HCT116 (cell line): ENCODE results near the gene FRMD4A. TPM values are rescaled to one million over a fixed set of nuclear protein-coding genes. Genes with fewer than 3 reads are reported as not detected.

Source experiments
- ATAC-seq: fragments of 200-7000 bp; cut with Tn5 transposase; 2 replicates; pipeline ENCODE4 v1.9.1; 2020; ENCODE audit warnings: mild to moderate bottlenecking, moderate library complexity
- BruUV-seq: library from RNA; stranded (reverse); fragments of 400-500 nt; replicated peaks from 2 replicates; lab custom pipeline; 2021; lab: Mats Ljungman, UMichigan
- CTCF ChIA-PET: fragments of 300-600 bp; sonication (Branson Sonifier 250); formaldehyde crosslinking; loops from one replicate; lab custom pipeline; 2021; ENCODE audit warnings: antibody characterized with exemption; lab: Charles Lee
- POLR2A ChIA-PET: fragments of 300-600, 350-600 bp; sonication (Branson Sonifier 250); formaldehyde crosslinking; loops from one replicate; lab custom pipeline; 2021; ENCODE audit warnings: antibody characterized with exemption; lab: Charles Lee
- RAD21 ChIA-PET, 2 experiments: fragments of 300-600 bp; sonication (Branson Sonifier 250); formaldehyde crosslinking; loops; one replicate each; lab custom pipeline; 2023; ENCODE audit warnings: low total read pairs in 2 of 2; ENCODE audit not compliant: uncharacterized antibody in 2 of 2, unreplicated experiment in 2 of 2, low non-redundant PET in 1 of 2; lab: Charles Lee
- DNase-seq: peaks from one replicate; pipeline ENCODE4 v3.0.0-alpha.2; 2010; ENCODE audit warnings: low read depth, low spot score
- H2AFZ ChIP-seq: fragments of 200-600 bp; shearing (Covaris generic), sonication (generic); 2 replicates; pipeline ENCODE4 v1.6.1; 2017; ENCODE audit warnings: low read depth, mixed run types, mixed read lengths, antibody characterized with exemption, low read length; ENCODE audit not compliant: poor library complexity, severe bottlenecking
- H3K27ac ChIP-seq: 2 replicates; pipeline ENCODE4 v1.5.1; 2012; ENCODE audit warnings: low read depth, low read length
- H3K27me3 ChIP-seq: fragments of 200-600 bp; sonication (generic); 2 replicates; pipeline ENCODE4 v1.6.1; 2016; ENCODE audit warnings: mixed run types, low read length, mixed read lengths; ENCODE audit not compliant: insufficient read depth
- H3K36me3 ChIP-seq, 2 experiments: fragments of 200-500 bp in 1 of 2; fragments of 200-600 bp in 1 of 2; sonication (Bioruptor generic) in 1 of 2; sonication (generic) in 1 of 2; 2 replicates each; pipeline versions ENCODE4 v1.5.1 to v1.6.1; 2014 to 2016; ENCODE audit warnings: low read length in 2 of 2, inconsistent platforms in 1 of 2, mixed read lengths in 1 of 2, mixed run types in 1 of 2; ENCODE audit not compliant: insufficient read depth in 2 of 2, control insufficient read depth in 1 of 2
- H3K4me1 ChIP-seq, 2 experiments: fragments of 200-600 bp in 1 of 2; sonication (generic) in 1 of 2; 2 replicates each; pipeline versions ENCODE4 v1.5.1 to v1.6.1; 2012 to 2017; ENCODE audit warnings: low read length in 2 of 2, inconsistent platforms in 1 of 2, mild to moderate bottlenecking in 1 of 2, mixed read lengths in 1 of 2, mixed run types in 1 of 2, moderate library complexity in 1 of 2; ENCODE audit not compliant: insufficient read depth in 2 of 2, control insufficient read depth in 1 of 2
- H3K4me2 ChIP-seq: fragments of 200-600 bp; sonication (generic); 2 replicates; pipeline ENCODE4 v1.6.1; 2017; ENCODE audit warnings: mixed run types, low read length, mixed read lengths
- H3K4me3 ChIP-seq, 2 experiments: fragments of 200-600 bp in 1 of 2; sonication (generic) in 1 of 2; replicated peaks in 1 of 2; 2 replicates each; pipeline ENCODE4 v1.5.1; 2011 to 2016; ENCODE audit warnings: low read length in 2 of 2, control low read depth in 1 of 2, low read depth in 1 of 2, mild to moderate bottlenecking in 1 of 2, mixed read lengths in 1 of 2, mixed run types in 1 of 2
- H3K79me2 ChIP-seq: fragments of 200-600 bp; sonication (generic); 2 replicates; pipeline ENCODE4 v1.6.1; 2017; ENCODE audit warnings: mild to moderate bottlenecking, mixed run types, low read length, moderate library complexity, mixed read lengths; ENCODE audit not compliant: insufficient read depth
- H3K9ac ChIP-seq: fragments of 200-600 bp; sonication (generic); 2 replicates; pipeline ENCODE4 v1.6.1; 2016; ENCODE audit warnings: low read length, mixed read lengths
- H3K9me2 ChIP-seq: fragments of 200-600 bp; sonication (generic), shearing (Covaris generic); 2 replicates; pipeline ENCODE4 v1.6.1; 2017; ENCODE audit warnings: mixed run types, mild to moderate bottlenecking, moderate library complexity; ENCODE audit not compliant: insufficient read depth
- H3K9me3 ChIP-seq, 2 experiments: fragments of 200-500 bp in 1 of 2; fragments of 200-600 bp in 1 of 2; sonication (Bioruptor generic) in 1 of 2; sonication (generic) in 1 of 2; 2 replicates each; pipeline ENCODE4 v1.6.1; 2014 to 2017; ENCODE audit warnings: low read length in 2 of 2, mixed read lengths in 2 of 2, inconsistent platforms in 1 of 2, low read depth in 1 of 2, mild to moderate bottlenecking in 1 of 2, mixed run types in 1 of 2, moderate library complexity in 1 of 2; ENCODE audit not compliant: control insufficient read depth in 1 of 2, insufficient read depth in 1 of 2
- H4K20me1 ChIP-seq: fragments of 200-600 bp; sonication (generic), shearing (Covaris generic); 2 replicates; pipeline ENCODE4 v1.6.1; 2017; ENCODE audit warnings: mixed run types, mild to moderate bottlenecking, moderate library complexity; ENCODE audit not compliant: insufficient read depth
- CBX3 ChIP-seq: IDR thresholded peaks from 2 replicates; pipeline ENCODE4 v1.6.1; 2012; ENCODE audit warnings: low read depth
- EGR1 ChIP-seq: IDR thresholded peaks from 2 replicates; pipeline ENCODE4 v1.6.1; 2012; ENCODE audit warnings: low read depth
- ELF1 ChIP-seq: IDR thresholded peaks from 2 replicates; pipeline ENCODE4 v1.6.1; 2012; ENCODE audit warnings: low read depth, borderline replicate concordance
- EZH2 ChIP-seq: fragments of 200-600 bp; sonication (generic); IDR thresholded peaks from 2 replicates; pipeline ENCODE4 v1.6.1; 2017; ENCODE audit warnings: antibody characterized with exemption, mixed run types
- EZH2phosphoT487 ChIP-seq: fragments of 200-600 bp; IDR thresholded peaks from 2 replicates; pipeline ENCODE4 v1.6.1; 2018; ENCODE audit warnings: antibody characterized with exemption, borderline replicate concordance
- FOSL1 ChIP-seq: IDR thresholded peaks from 2 replicates; pipeline ENCODE4 v1.6.1; 2012; ENCODE audit warnings: low read depth
- POLR2A ChIP-seq: IDR thresholded peaks from 2 replicates; pipeline ENCODE4 v1.7.0; 2011; ENCODE audit warnings: borderline replicate concordance; ENCODE audit not compliant: insufficient read depth, insufficient read length; ENCODE audit errors: extremely low read depth
- POLR2AphosphoS5 ChIP-seq: IDR thresholded peaks from 2 replicates; pipeline ENCODE4 v1.6.1; 2011; ENCODE audit warnings: mild to moderate bottlenecking, low read depth, low read length, moderate library complexity
- SIN3A ChIP-seq: IDR thresholded peaks from 2 replicates; pipeline ENCODE4 v1.6.1; 2012; ENCODE audit warnings: low read depth
- SRF ChIP-seq: IDR thresholded peaks from 2 replicates; pipeline ENCODE4 v1.6.1; 2012; ENCODE audit warnings: low read depth
- TCF7L2 ChIP-seq: IDR thresholded peaks from 2 replicates; pipeline ENCODE4 v1.7.0; 2011; ENCODE audit warnings: borderline replicate concordance, inconsistent platforms; ENCODE audit not compliant: insufficient read depth, insufficient read length; ENCODE audit errors: extremely low read depth
- ZFX ChIP-seq: fragments of 450-650 bp; IDR thresholded peaks from 2 replicates; pipeline ENCODE4 v1.6.1; 2017
- intact Hi-C: fragments of 100-400 bp; cut with micrococcal nuclease; formaldehyde crosslinking; loops from 2 replicates; pipeline ENCODE4 v1.10.0; 2022
- total RNA-seq: library from RNA; stranded (reverse); gene quantifications from one replicate; pipeline ENCODE4 v1.2.1, GENCODE V29; 2021; ENCODE audit not compliant: unreplicated experiment
- TF ChIP-seq, protein P1 (sequence below): IDR thresholded peaks from 2 replicates; pipeline ENCODE4 v1.6.1; 2012
- TF ChIP-seq, protein P2 (sequence below): IDR thresholded peaks from 2 replicates; pipeline ENCODE4 v1.6.1; 2012
- TF ChIP-seq, protein P3 (sequence below), 3 experiments: fragments of 200-600 bp in 1 of 3; sonication (generic) in 1 of 3; IDR thresholded peaks in 2 of 3; conservative IDR thresholded peaks in 1 of 3; 2 replicates each; pipeline ENCODE4 v1.5.1; 2012 to 2017; ENCODE audit warnings: low read depth in 2 of 3, low read length in 2 of 3, antibody characterized with exemption in 1 of 3, borderline replicate concordance in 1 of 3, control low read depth in 1 of 3, mild to moderate bottlenecking in 1 of 3, mixed read lengths in 1 of 3, mixed run types in 1 of 3, moderate library complexity in 1 of 3; ENCODE audit not compliant: insufficient read depth in 1 of 3

FRMD4A gene
- total RNA-seq, 1 experiment from 2014 or later, result 0.20 TPM

DNA sequence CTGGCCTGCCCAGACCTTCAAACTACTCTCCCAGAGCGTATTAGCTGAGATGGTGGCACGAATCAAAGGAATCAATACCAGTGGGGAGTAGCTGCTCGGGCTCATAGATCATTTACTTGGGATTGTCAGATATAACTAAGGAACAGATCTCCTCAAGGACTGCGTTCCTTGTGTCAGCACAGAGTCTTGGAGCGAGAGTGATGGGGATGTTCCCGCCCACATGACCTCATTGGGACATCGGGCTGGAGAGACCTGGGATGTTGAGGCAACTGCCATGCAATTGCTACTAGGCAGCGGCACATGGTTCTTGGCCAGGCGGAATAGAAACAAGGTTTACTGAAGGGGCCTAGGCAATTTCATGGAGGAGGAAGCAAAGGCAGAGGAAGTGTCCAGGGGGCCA lies 132.6 kb downstream of the FRMD4A start:
- no peak overlapping the region for H2AFZ ChIP-seq
- H3K9me3 ChIP-seq, result no peaks in the 10 kb centered on the region
- H3K27ac ChIP-seq, result no peak overlapping the region
- no peak overlapping the region for H3K4me2 ChIP-seq
- H4K20me1 ChIP-seq, result no peaks in the 10 kb centered on the region
- intact Hi-C loops, result no loop called here
- TF ChIP-seq, protein P1, sequence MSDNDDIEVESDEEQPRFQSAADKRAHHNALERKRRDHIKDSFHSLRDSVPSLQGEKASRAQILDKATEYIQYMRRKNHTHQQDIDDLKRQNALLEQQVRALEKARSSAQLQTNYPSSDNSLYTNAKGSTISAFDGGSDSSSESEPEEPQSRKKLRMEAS, result no peak
- TF ChIP-seq ZFX (no peak), CBX3 (no peak), SIN3A (no peak), SRF (no peak), TCF7L2 (no peak), POLR2AphosphoS5 (no peak), EZH2phosphoT487 (no peak)
- TF ChIP-seq, protein P2, sequence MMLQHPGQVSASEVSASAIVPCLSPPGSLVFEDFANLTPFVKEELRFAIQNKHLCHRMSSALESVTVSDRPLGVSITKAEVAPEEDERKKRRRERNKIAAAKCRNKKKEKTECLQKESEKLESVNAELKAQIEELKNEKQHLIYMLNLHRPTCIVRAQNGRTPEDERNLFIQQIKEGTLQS, result no peak
- ATAC-seq (no peak), DNase-seq (no peak)
- POLR2A ChIA-PET, result no interaction called here
- no peaks in the 10 kb centered on the region for H3K36me3 ChIP-seq
- CTCF ChIA-PET, result interaction anchor here (1.2 to 2.3 kb wide), 4 partner anchors 9 to 282 kb away, joined by 3 to 11 read pairs (median 5); no protein-coding TSS in a partner anchor
- H3K9ac ChIP-seq, result no peak overlapping the region
- no peaks in the 10 kb centered on the region for H3K9me2 ChIP-seq
- no peaks in the 10 kb centered on the region for H3K4me1 ChIP-seq
- RAD21 ChIA-PET, result interaction anchor here in 1 of 2 experiments (0.5 kb wide), 1 partner anchor 828 kb away, joined by 3 read pairs; no protein-coding TSS in a partner anchor
- no peak overlapping the region for H3K4me3 ChIP-seq
- peaks cover 51% of the 10 kb centered on the region for H3K27me3 ChIP-seq
- H3K79me2 ChIP-seq, result no peaks in the 10 kb centered on the region
- no TSS peak for BruUV-seq

DNA sequence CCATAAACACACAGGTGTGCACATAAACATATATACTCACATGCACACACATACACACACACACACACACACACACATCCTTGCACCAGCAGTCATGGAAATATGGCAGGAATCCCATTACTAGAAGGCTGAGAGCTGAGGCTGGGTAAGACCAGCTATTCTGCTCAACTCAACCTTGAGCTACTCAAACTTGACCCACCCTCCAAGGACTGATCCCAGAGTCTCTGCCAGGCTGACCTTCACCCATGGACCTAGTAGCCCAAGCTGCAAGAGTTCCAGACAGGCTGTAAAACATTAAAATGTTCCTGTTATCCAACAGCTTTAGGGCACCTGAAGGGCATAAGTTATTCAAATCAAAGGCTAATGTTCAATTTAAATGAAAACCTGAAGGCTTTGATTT lies 134.6 kb downstream of the FRMD4A start:
- no peaks in the 10 kb centered on the region for H3K36me3 ChIP-seq
- H3K4me2 ChIP-seq, result no peak overlapping the region
- H3K9me3 ChIP-seq, result no peaks in the 10 kb centered on the region
- no peak overlapping the region for H3K4me3 ChIP-seq
- no peaks in the 10 kb centered on the region for H3K4me1 ChIP-seq
- ATAC-seq, result no peak
- TF ChIP-seq FOSL1, result no peak
- TF ChIP-seq, protein P2, result no peak
- TF ChIP-seq, protein P3, sequence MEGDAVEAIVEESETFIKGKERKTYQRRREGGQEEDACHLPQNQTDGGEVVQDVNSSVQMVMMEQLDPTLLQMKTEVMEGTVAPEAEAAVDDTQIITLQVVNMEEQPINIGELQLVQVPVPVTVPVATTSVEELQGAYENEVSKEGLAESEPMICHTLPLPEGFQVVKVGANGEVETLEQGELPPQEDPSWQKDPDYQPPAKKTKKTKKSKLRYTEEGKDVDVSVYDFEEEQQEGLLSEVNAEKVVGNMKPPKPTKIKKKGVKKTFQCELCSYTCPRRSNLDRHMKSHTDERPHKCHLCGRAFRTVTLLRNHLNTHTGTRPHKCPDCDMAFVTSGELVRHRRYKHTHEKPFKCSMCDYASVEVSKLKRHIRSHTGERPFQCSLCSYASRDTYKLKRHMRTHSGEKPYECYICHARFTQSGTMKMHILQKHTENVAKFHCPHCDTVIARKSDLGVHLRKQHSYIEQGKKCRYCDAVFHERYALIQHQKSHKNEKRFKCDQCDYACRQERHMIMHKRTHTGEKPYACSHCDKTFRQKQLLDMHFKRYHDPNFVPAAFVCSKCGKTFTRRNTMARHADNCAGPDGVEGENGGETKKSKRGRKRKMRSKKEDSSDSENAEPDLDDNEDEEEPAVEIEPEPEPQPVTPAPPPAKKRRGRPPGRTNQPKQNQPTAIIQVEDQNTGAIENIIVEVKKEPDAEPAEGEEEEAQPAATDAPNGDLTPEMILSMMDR (IDR thresholded peaks at IDR 0.05 in 2 of 3, conservative IDR thresholded peaks at IDR 0.05 in 1 of 3; ENCODE audit: borderline replicate concordance in 1 of 3, insufficient read depth in 1 of 3, low read depth in 2 of 3, low read length in 2 of 3), result no peak
- TF ChIP-seq SRF, result no peak
- no peak for TF ChIP-seq TCF7L2
- no peak for TF ChIP-seq POLR2AphosphoS5
- no peak for TF ChIP-seq CBX3
- TF ChIP-seq ZFX, result no peak
- no peak for TF ChIP-seq ELF1
- no peak for TF ChIP-seq EGR1
- TF ChIP-seq EZH2, result no peak
- TF ChIP-seq POLR2A, result no peak
- POLR2A ChIA-PET, result interaction anchor here (1.7 kb wide), 1 partner anchor 10 kb away, joined by 8 read pairs; no protein-coding TSS in a partner anchor
- H3K9me2 ChIP-seq, result no peaks in the 10 kb centered on the region
- CTCF ChIA-PET, result interaction anchor here (0.8 to 4.4 kb wide), 8 partner anchors 9 to 408 kb away, joined by 3 to 48 read pairs (median 3); no protein-coding TSS in a partner anchor
- no peaks in the 10 kb centered on the region for H4K20me1 ChIP-seq
- H3K27me3 ChIP-seq, result peaks cover 66% of the 10 kb centered on the region
- no peaks in the 10 kb centered on the region for H3K79me2 ChIP-seq
- H3K9ac ChIP-seq, result no peak overlapping the region
- intact Hi-C loops, result no loop called here
- H3K27ac ChIP-seq, result no peak overlapping the region
- no TSS peak for BruUV-seq
- no peak for DNase-seq
- H2AFZ ChIP-seq, result no peak overlapping the region
- RAD21 ChIA-PET, result no interaction called here
